Measurements from ENCODE around the gene FSCN2.

GRCh38 chr17:81491181-81491581 lies 37.0 kb upstream of the FSCN2 start:
- TF ChIP-seq ZNF317 (CRISPR knock-in tag; IDR thresholded peaks at IDR 0.05; ENCODE audit: borderline replicate concordance, low read depth) (no peak), ATF6 (CRISPR knock-in tag; IDR thresholded peaks at IDR 0.05) (no peak), CTCF (IDR thresholded peaks at IDR 0.05) (no peak)
